SU-DHL-6 (cell line): ENCODE results near the gene LRRC56.

Source experiments
- H2AFZ ChIP-seq: fragments of 200-600 bp; sonication (generic); 2 replicates; pipeline ENCODE4 v1.6.1; 2014; ENCODE audit warnings: low read depth, mild to moderate bottlenecking, moderate library complexity, mixed read lengths, antibody characterized with exemption, low read length; ENCODE audit not compliant: severe bottlenecking
- H3F3A ChIP-seq: fragments of 200-600 bp; shearing (Covaris generic); 2 replicates; pipeline ENCODE4 v1.6.0; 2016; ENCODE audit warnings: antibody characterized with exemption, mild to moderate bottlenecking; ENCODE audit not compliant: insufficient read depth
- H3K27ac ChIP-seq: fragments of 200-600 bp; sonication (generic); 2 replicates; pipeline ENCODE4 v1.5.1; 2016; ENCODE audit warnings: low read depth, mild to moderate bottlenecking, low read length, moderate library complexity, mixed read lengths
- H3K27me3 ChIP-seq: fragments of 200-600 bp; sonication (generic), shearing (Covaris generic); 2 replicates; pipeline ENCODE4 v1.6.0; 2014; ENCODE audit warnings: mild to moderate bottlenecking, low read length
- H3K36me3 ChIP-seq: fragments of 200-600 bp; sonication (generic); 2 replicates; pipeline ENCODE4 v1.6.1; 2014; ENCODE audit warnings: mild to moderate bottlenecking, low read length, mixed read lengths
- H3K4me2 ChIP-seq: fragments of 300-600, 200-600 bp; shearing (Covaris generic), sonication (generic); 2 replicates; pipeline ENCODE4 v1.6.0; 2014; ENCODE audit warnings: low read length, low read depth, mild to moderate bottlenecking; ENCODE audit not compliant: poor library complexity, severe bottlenecking
- H3K4me3 ChIP-seq: fragments of 200-600 bp; sonication (generic); 2 replicates; pipeline ENCODE4 v1.5.1; 2014; ENCODE audit warnings: antibody characterized with exemption, low read length, mild to moderate bottlenecking, mixed read lengths; ENCODE audit not compliant: insufficient read depth, poor library complexity, severe bottlenecking
- H3K79me2 ChIP-seq: fragments of 200-600 bp; sonication (generic); 2 replicates; pipeline ENCODE4 v1.6.1; 2014; ENCODE audit warnings: mild to moderate bottlenecking, low read length, moderate library complexity; ENCODE audit not compliant: insufficient read depth
- H3K9ac ChIP-seq: fragments of 200-600 bp; sonication (generic); 2 replicates; pipeline ENCODE4 v1.7.0; 2014; ENCODE audit warnings: mild to moderate bottlenecking, low read length
- H3K9me2 ChIP-seq: fragments of 200-600 bp; sonication (generic); replicated peaks from 2 replicates; pipeline ENCODE4 v1.6.1; 2014; ENCODE audit warnings: low read length; ENCODE audit not compliant: insufficient read depth
- H3K9me3 ChIP-seq: fragments of 200-600 bp; sonication (generic); 2 replicates; pipeline ENCODE4 v1.6.1; 2014; ENCODE audit warnings: low read length, mixed read lengths; ENCODE audit not compliant: insufficient read depth
- H4K20me1 ChIP-seq: fragments of 200-600 bp; sonication (generic); 2 replicates; pipeline ENCODE4 v1.6.1; 2014; ENCODE audit warnings: low read depth, mild to moderate bottlenecking, antibody characterized with exemption, low read length, moderate library complexity, mixed read lengths
- CTCF ChIP-seq: fragments of 200-600 bp; sonication (generic); IDR thresholded peaks from one replicate; pipeline ENCODE4 v1.5.1; 2017; ENCODE audit warnings: antibody characterized with exemption, mild to moderate bottlenecking, low read length, moderate library complexity; ENCODE audit not compliant: insufficient read depth, poor library complexity, severe bottlenecking
- EZH2phosphoT487 ChIP-seq: fragments of 200-600 bp; sonication (generic), shearing (Covaris generic); conservative IDR thresholded peaks from 2 replicates; pipeline ENCODE4 v1.6.1; 2018; ENCODE audit warnings: mild to moderate bottlenecking, antibody characterized with exemption, low read length, moderate library complexity, mixed read lengths

Gene LRRC56

GRCh38 chr11:562046-562645 lies 24.8 kb downstream of the LRRC56 start:
- no peaks in the 10 kb centered on the region for H3K9me2 ChIP-seq
- no peak overlapping the region for H3K27ac ChIP-seq
- no peaks in the 10 kb centered on the region for H3K27me3 ChIP-seq
- H2AFZ ChIP-seq = no peak overlapping the region
- H3K36me3 ChIP-seq = no peaks in the 10 kb centered on the region
- peak overlapping the region; percentile 87 for H3K4me3 ChIP-seq
- peak overlapping the region; percentile 74; the same call in 1 of the 2 replicates for H3K9ac ChIP-seq
- no peaks in the 10 kb centered on the region for H4K20me1 ChIP-seq
- no peaks in the 10 kb centered on the region; the same call in 1 of the 2 replicates for H3K79me2 ChIP-seq
- H3F3A ChIP-seq = 0 out of 2 replicates have a peak, but pooled peaks cover 3% of the 10 kb centered on the region
- H3K9me3 ChIP-seq = no peaks in the 10 kb centered on the region
- H3K4me2 ChIP-seq = peak overlapping the region; percentile 65
- TF ChIP-seq EZH2phosphoT487 (no peak), CTCF (no peak)

GRCh38 chr11:563066-563811 lies 25.9 kb downstream of the LRRC56 start:
- Histone ChIP-seq H3K9me2 (no peaks in the 10 kb centered on the region), H4K20me1 (no peaks in the 10 kb centered on the region), H3K27me3 (no peaks in the 10 kb centered on the region), H3K9me3 (no peaks in the 10 kb centered on the region), H3K4me3 (no peak overlapping the region), H2AFZ (no peak overlapping the region), H3K9ac (no peak overlapping the region), H3K79me2 (no peaks in the 10 kb centered on the region; the same call in 1 of the 2 replicates), H3F3A (peaks cover 3% of the 10 kb centered on the region; the same call in 1 of the 2 replicates), H3K36me3 (no peaks in the 10 kb centered on the region), H3K27ac (no peak overlapping the region), H3K4me2 (no peak overlapping the region)
- TF ChIP-seq CTCF (no peak), EZH2phosphoT487 (no peak)

- Histone ChIP-seq H3K4me2 (no peak overlapping the region), H3K79me2 (no peaks in the 10 kb centered on the region; the same call in 1 of the 2 replicates), H3K27me3 (no peaks in the 10 kb centered on the region), H3K9me2 (no peaks in the 10 kb centered on the region), H3K9ac (no peak overlapping the region), H3K36me3 (no peaks in the 10 kb centered on the region), H3K9me3 (no peaks in the 10 kb centered on the region), H3K4me3 (no peak overlapping the region), H2AFZ (no peak overlapping the region), H3F3A (peaks cover 3% of the 10 kb centered on the region; the same call in 1 of the 2 replicates), H3K27ac (no peak overlapping the region), H4K20me1 (no peaks in the 10 kb centered on the region)
- TF ChIP-seq EZH2phosphoT487 (no peak), CTCF (no peak)
Measured at GRCh38 chr11:563812-564578, 26.7 kb downstream of the LRRC56 start.
